ENCODE results near the gene LEP. TPM values are rescaled to one million over a fixed set of nuclear protein-coding genes. Genes with fewer than 3 reads are reported as not detected.

LEP gene
- total RNA-seq, 1 donor: under 0.01 TPM

GRCh38 chr7:128264477-128264876 lies 23.4 kb downstream of the LEP start:
- TF ChIP-seq CTCF (IDR thresholded peaks at IDR 0.05; ENCODE audit: insufficient read depth, low read length): no peak
- no peak overlapping the region for H3K4me3 ChIP-seq (ENCODE audit: low read depth, low read length)
- DNase-seq (ENCODE audit: low read depth): no peak

- no peak for TF ChIP-seq CTCF (IDR thresholded peaks at IDR 0.05; ENCODE audit: insufficient read depth, low read length)
- H3K4me3 ChIP-seq (ENCODE audit: low read depth, low read length): no peak overlapping the region
- no peak for DNase-seq (ENCODE audit: low read depth)
Measured at GRCh38 chr7:128265156-128265905, 24.3 kb downstream of the LEP start.

- H3K4me3 ChIP-seq (ENCODE audit: low read depth, low read length): no peak overlapping the region
- no peak for TF ChIP-seq CTCF (IDR thresholded peaks at IDR 0.05; ENCODE audit: insufficient read depth, low read length)
- DNase-seq (ENCODE audit: low read depth): no peak
Measured at GRCh38 chr7:128265906-128266300, 24.8 kb downstream of the LEP start.

GRCh38 chr7:128266529-128266882 lies 25.4 kb downstream of the LEP start:
- no peak overlapping the region for H3K4me3 ChIP-seq (ENCODE audit: low read depth, low read length)
- no peak for DNase-seq (ENCODE audit: low read depth)
- no peak for TF ChIP-seq CTCF (IDR thresholded peaks at IDR 0.05; ENCODE audit: insufficient read depth, low read length)

- H3K4me3 ChIP-seq (ENCODE audit: low read depth, low read length): peak overlapping the region; percentile 46
- no peak for TF ChIP-seq CTCF (IDR thresholded peaks at IDR 0.05; ENCODE audit: insufficient read depth, low read length)
- DNase-seq (ENCODE audit: low read depth): peak; percentile 78
Measured at GRCh38 chr7:128266883-128267594, 26.0 kb downstream of the LEP start.

GRCh38 chr7:128267595-128267924 lies 26.5 kb downstream of the LEP start:
- no peak for TF ChIP-seq CTCF (IDR thresholded peaks at IDR 0.05; ENCODE audit: insufficient read depth, low read length)
- peak; percentile 67 for DNase-seq (ENCODE audit: low read depth)
- peak overlapping the region; percentile 46 for H3K4me3 ChIP-seq (ENCODE audit: low read depth, low read length)
